Ishikawa (cell line): Measurements from ENCODE around the gene PKNOX2.

ENCODE experiments used
- CEBPB ChIP-seq: IDR thresholded peaks from 2 replicates; pipeline ENCODE4 v1.6.1; 2012
- CREB1 ChIP-seq: IDR thresholded peaks from 2 replicates; pipeline ENCODE4 v1.6.1; 2012; ENCODE audit warnings: low read depth
- EGR1 ChIP-seq: IDR thresholded peaks from 2 replicates; pipeline ENCODE4 v1.6.1; 2012
- EP300 ChIP-seq: IDR thresholded peaks from 2 replicates; pipeline ENCODE4 v1.6.1; 2012; ENCODE audit warnings: borderline replicate concordance
- FOXM1 ChIP-seq: IDR thresholded peaks from 2 replicates; pipeline ENCODE4 v1.6.1; 2012; ENCODE audit warnings: low read depth, borderline replicate concordance
- MAX ChIP-seq: IDR thresholded peaks from 2 replicates; pipeline ENCODE4 v1.6.1; 2012
- NFIC ChIP-seq: IDR thresholded peaks from 2 replicates; pipeline ENCODE4 v1.6.1; 2012
- RAD21 ChIP-seq: IDR thresholded peaks from 2 replicates; pipeline ENCODE4 v1.6.1; 2012; ENCODE audit warnings: low read depth
- REST ChIP-seq: IDR thresholded peaks from 2 replicates; pipeline ENCODE4 v1.6.1; 2012; ENCODE audit warnings: low read depth, mild to moderate bottlenecking
- TAF1 ChIP-seq: IDR thresholded peaks from 2 replicates; pipeline ENCODE4 v1.6.1; 2012; ENCODE audit warnings: low read depth, mild to moderate bottlenecking
- TCF12 ChIP-seq: IDR thresholded peaks from 2 replicates; pipeline ENCODE4 v1.6.1; 2012; ENCODE audit warnings: low read depth
- TEAD4 ChIP-seq: IDR thresholded peaks from 2 replicates; pipeline ENCODE4 v1.6.1; 2012
- USF1 ChIP-seq: IDR thresholded peaks from 2 replicates; pipeline ENCODE4 v1.6.1; 2012
- YY1 ChIP-seq: IDR thresholded peaks from 2 replicates; pipeline ENCODE4 v1.6.1; 2012; ENCODE audit warnings: low read depth
- ZBTB7A ChIP-seq: IDR thresholded peaks from 2 replicates; pipeline ENCODE4 v1.6.1; 2012; ENCODE audit warnings: low read depth

PKNOX2 gene

GRCh38 chr11:125272821-125273220 lies 108.3 kb downstream of the PKNOX2 start:
- no peak for TF ChIP-seq ZBTB7A
- TF ChIP-seq RAD21, result no peak
- TF ChIP-seq CEBPB, result no peak
- no peak for TF ChIP-seq REST
- TF ChIP-seq TEAD4, result no peak
- no peak for TF ChIP-seq NFIC
- no peak for TF ChIP-seq CREB1
- TF ChIP-seq EP300, result no peak
- TF ChIP-seq USF1, result no peak
- no peak for TF ChIP-seq MAX
- no peak for TF ChIP-seq TCF12

- no peak for TF ChIP-seq RAD21
Measured at GRCh38 chr11:125273519-125274000, 109.0 kb downstream of the PKNOX2 start.

GRCh38 chr11:125274309-125274708 lies 109.8 kb downstream of the PKNOX2 start:
- TF ChIP-seq NFIC (no peak), FOXM1 (no peak), CREB1 (no peak), ZBTB7A (no peak), EGR1 (no peak), EP300 (no peak), USF1 (no peak), TAF1 (no peak), TCF12 (no peak), RAD21 (no peak), YY1 (no peak), CEBPB (no peak), TEAD4 (no peak), MAX (no peak), REST (no peak)

GRCh38 chr11:125274774-125275173 lies 110.2 kb downstream of the PKNOX2 start:
- TF ChIP-seq RAD21 (no peak), FOXM1 (no peak), EP300 (no peak), TAF1 (no peak), EGR1 (no peak), REST (no peak), CEBPB (no peak), NFIC (no peak), USF1 (no peak), CREB1 (no peak), MAX (no peak), YY1 (no peak), TEAD4 (no peak), TCF12 (no peak), ZBTB7A (no peak)
